ENCODE results near the gene CPLX1.

- no peak for TF ChIP-seq CTCF (IDR thresholded peaks at IDR 0.05)
- no peak for TF ChIP-seq POLR2A (IDR thresholded peaks at IDR 0.05)
- no peak for TF ChIP-seq EP300 (IDR thresholded peaks at IDR 0.05)
These were observed 22.4 kb upstream of the CPLX1 start for GRCh38 chr4:848307-848691.

Measured in ovary (tissue), 3 donors.